Mesendoderm (in vitro differentiated cells): Measurements from ENCODE around the gene FSIP1.

Experiments used
- DNase-seq: peaks from one replicate; pipeline ENCODE4 v3.0.0; 2013
- H2AK5ac ChIP-seq: 2 replicates; pipeline ENCODE4 v1.6.1; 2013; ENCODE audit warnings: low read length, inconsistent platforms
- H2BK120ac ChIP-seq: 2 replicates; pipeline ENCODE4 v1.6.1; 2013; ENCODE audit warnings: low read depth, mild to moderate bottlenecking, low read length, moderate library complexity, mixed read lengths
- H2BK15ac ChIP-seq: replicated peaks from 2 replicates; pipeline ENCODE4 v1.6.1; 2013; ENCODE audit warnings: low read depth, mild to moderate bottlenecking, moderate library complexity
- H2BK5ac ChIP-seq: 2 replicates; pipeline ENCODE4 v1.6.1; 2013; ENCODE audit warnings: low read length, inconsistent platforms
- H3K18ac ChIP-seq: 2 replicates; pipeline ENCODE4 v1.6.1; 2013; ENCODE audit warnings: mild to moderate bottlenecking, low read length, mixed read lengths
- H3K23ac ChIP-seq: one replicate; pipeline ENCODE4 v1.6.1; 2013; ENCODE audit warnings: low read length
- H3K27ac ChIP-seq: 2 replicates; pipeline ENCODE4 v1.5.1; 2013; ENCODE audit warnings: low read depth, mild to moderate bottlenecking, inconsistent platforms, low read length, moderate library complexity
- H3K27me3 ChIP-seq: 2 replicates; pipeline ENCODE4 v1.6.1; 2013; ENCODE audit warnings: low read length, control low read depth, mild to moderate bottlenecking, inconsistent platforms; ENCODE audit not compliant: insufficient read depth, poor library complexity
- H3K36me3 ChIP-seq: 2 replicates; pipeline ENCODE4 v1.6.1; 2013; ENCODE audit warnings: low read length, inconsistent platforms; ENCODE audit not compliant: control insufficient read depth, insufficient read depth
- H3K4ac ChIP-seq: one replicate; pipeline ENCODE4 v1.6.1; 2013; ENCODE audit warnings: low read depth, mild to moderate bottlenecking, low read length, moderate library complexity
- H3K4me1 ChIP-seq: 2 replicates; pipeline ENCODE4 v1.6.1; 2013; ENCODE audit warnings: low read depth, low read length, inconsistent platforms; ENCODE audit not compliant: control insufficient read depth
- H3K4me2 ChIP-seq: 2 replicates; pipeline ENCODE4 v1.6.1; 2013; ENCODE audit warnings: low read length
- H3K4me3 ChIP-seq: 2 replicates; pipeline ENCODE4 v1.5.1; 2013; ENCODE audit warnings: mild to moderate bottlenecking, low read length
- H3K56ac ChIP-seq: one replicate; pipeline ENCODE4 v1.6.1; 2013; ENCODE audit warnings: low read length
- H3K79me1 ChIP-seq: 2 replicates; pipeline ENCODE4 v1.6.1; 2013; ENCODE audit warnings: low read length, inconsistent platforms
- H3K79me2 ChIP-seq: 2 replicates; pipeline ENCODE4 v1.6.1; 2013; ENCODE audit warnings: mild to moderate bottlenecking, low read length; ENCODE audit not compliant: control insufficient read depth, insufficient read depth
- H3K9ac ChIP-seq: 2 replicates; pipeline ENCODE4 v1.6.1; 2013; ENCODE audit warnings: low read length, inconsistent platforms
- H4K5ac ChIP-seq: one replicate; pipeline ENCODE4 v1.6.1; 2013; ENCODE audit warnings: low read length
- H4K8ac ChIP-seq: one replicate; pipeline ENCODE4 v1.6.1; 2013; ENCODE audit warnings: low read depth, mild to moderate bottlenecking, control low read depth, low read length, moderate library complexity
- WGBS: extraction: QIAGEN DNeasy Blood & Tissue Kit; methylation state at CpG from one replicate; pipeline ENCODE4 v1.1.7; 2013; ENCODE audit warnings: low lambda C conversion rate, missing lambda C conversion rate; ENCODE audit not compliant: insufficient coverage; ENCODE audit errors: extremely low coverage; 5-methylcytosine and 5-hydroxymethylcytosine counted together

Gene FSIP1

DNA sequence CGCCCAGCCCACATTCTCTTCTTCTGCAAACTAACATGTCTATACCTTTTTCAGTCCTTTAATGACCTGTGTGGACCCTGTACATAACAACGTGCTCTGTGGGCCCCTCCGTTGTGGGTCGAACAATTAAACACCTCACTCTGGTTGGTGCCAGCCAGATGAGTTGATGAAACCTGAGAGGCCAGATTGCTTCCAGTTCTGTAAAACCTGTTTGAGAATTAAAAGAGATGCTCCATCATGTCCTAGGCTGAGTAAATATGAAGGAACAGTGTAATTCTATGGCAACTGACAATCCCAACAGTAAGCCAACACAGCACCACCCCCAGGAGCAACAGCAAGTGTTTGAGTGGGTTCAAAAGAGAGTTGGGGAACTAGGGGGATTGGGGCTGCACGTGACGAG is 207.5 kb downstream of the FSIP1 start:
- H3K36me3 ChIP-seq, result no peaks in the 10 kb centered on the region
- no peak overlapping the region for H2AK5ac ChIP-seq
- no peaks in the 10 kb centered on the region for H3K79me2 ChIP-seq
- H4K5ac ChIP-seq, result no peak overlapping the region
- H3K56ac ChIP-seq, result no peak overlapping the region
- H3K4me3 ChIP-seq, result no peak overlapping the region
- H2BK15ac ChIP-seq, result no peak overlapping the region
- no peak overlapping the region for H2BK5ac ChIP-seq
- H3K79me1 ChIP-seq, result no peaks in the 10 kb centered on the region
- H3K27ac ChIP-seq, result no peak overlapping the region
- no CpG with 5 or more reads among the region's 6 CpGs for WGBS
- no peak overlapping the region for H3K23ac ChIP-seq
- no peak overlapping the region for H3K18ac ChIP-seq
- no peak overlapping the region for H2BK120ac ChIP-seq
- H3K9ac ChIP-seq, result no peak overlapping the region
- no peaks in the 10 kb centered on the region for H3K4me1 ChIP-seq
- H3K4me2 ChIP-seq, result no peak overlapping the region
- DNase-seq, result no peak
- no peak overlapping the region for H4K8ac ChIP-seq
- H3K4ac ChIP-seq, result no peak overlapping the region
- H3K27me3 ChIP-seq, result no peaks in the 10 kb centered on the region

DNA sequence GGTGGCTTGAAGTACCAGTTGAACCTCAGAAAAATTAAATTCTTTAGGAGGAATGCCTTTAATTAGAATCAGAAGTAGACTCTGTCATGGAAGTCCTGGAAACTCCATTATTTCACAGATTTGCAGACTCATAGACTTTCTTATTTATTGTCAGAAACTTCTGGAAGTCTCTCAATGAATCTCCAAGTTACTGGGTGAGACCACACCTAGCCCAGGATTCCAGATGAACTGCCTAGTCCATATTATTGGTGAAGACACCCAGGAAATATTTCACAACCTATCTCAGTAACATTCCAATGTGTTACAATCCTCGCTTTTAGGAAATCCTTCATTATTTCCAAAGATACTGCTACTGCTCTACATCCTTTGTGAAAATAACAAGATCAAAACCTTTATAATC is 208.2 kb downstream of the FSIP1 start:
- no peak overlapping the region for H4K8ac ChIP-seq
- no peaks in the 10 kb centered on the region for H3K79me1 ChIP-seq
- H3K4me3 ChIP-seq, result no peak overlapping the region
- no peak overlapping the region for H2AK5ac ChIP-seq
- H2BK15ac ChIP-seq, result no peak overlapping the region
- no peaks in the 10 kb centered on the region for H3K79me2 ChIP-seq
- no peak overlapping the region for H4K5ac ChIP-seq
- no peak overlapping the region for H3K18ac ChIP-seq
- no peak for DNase-seq
- no peak overlapping the region for H3K23ac ChIP-seq
- no CpG with 5 or more reads among the region's 1 CpG for WGBS
- no peak overlapping the region for H3K9ac ChIP-seq
- H3K4ac ChIP-seq, result no peak overlapping the region
- H3K27ac ChIP-seq, result no peak overlapping the region
- no peak overlapping the region for H3K4me2 ChIP-seq
- H3K36me3 ChIP-seq, result no peaks in the 10 kb centered on the region
- no peak overlapping the region for H3K56ac ChIP-seq
- H2BK5ac ChIP-seq, result no peak overlapping the region
- H3K4me1 ChIP-seq, result no peaks in the 10 kb centered on the region
- H2BK120ac ChIP-seq, result no peak overlapping the region
- H3K27me3 ChIP-seq, result no peaks in the 10 kb centered on the region

DNA sequence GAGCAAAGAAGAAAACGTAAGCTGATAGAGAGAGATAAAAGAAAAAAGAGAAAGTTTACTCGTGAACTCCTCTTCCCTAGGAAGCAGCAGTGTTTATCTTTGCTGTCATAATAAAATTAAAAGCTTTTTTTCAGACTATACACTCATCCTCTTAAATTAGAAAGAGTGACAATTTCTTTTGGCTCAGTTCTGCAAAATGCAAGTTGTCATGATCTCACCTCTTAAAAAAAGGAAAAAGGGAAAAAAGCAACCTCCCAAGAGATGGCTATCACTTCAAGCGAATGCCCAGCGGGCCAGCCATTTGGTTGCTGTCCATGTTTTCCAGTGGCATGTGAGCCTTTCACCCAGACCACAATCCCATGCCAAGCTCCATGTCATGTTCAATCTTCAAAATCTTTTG is 208.8 kb downstream of the FSIP1 start:
- Histone ChIP-seq H3K36me3 (no peaks in the 10 kb centered on the region), H3K4me1 (no peaks in the 10 kb centered on the region), H3K27me3 (no peaks in the 10 kb centered on the region), H3K4ac (no peak overlapping the region), H4K5ac (no peak overlapping the region), H4K8ac (no peak overlapping the region), H2AK5ac (no peak overlapping the region), H2BK5ac (no peak overlapping the region), H3K18ac (no peak overlapping the region), H3K23ac (no peak overlapping the region), H3K79me2 (no peaks in the 10 kb centered on the region), H2BK15ac (no peak overlapping the region), H3K27ac (no peak overlapping the region), H3K79me1 (no peaks in the 10 kb centered on the region), H2BK120ac (no peak overlapping the region), H3K9ac (no peak overlapping the region), H3K4me2 (no peak overlapping the region), H3K56ac (no peak overlapping the region), H3K4me3 (no peak overlapping the region)
- no CpG with 5 or more reads among the region's 4 CpGs for WGBS
- DNase-seq, result no peak

DNA sequence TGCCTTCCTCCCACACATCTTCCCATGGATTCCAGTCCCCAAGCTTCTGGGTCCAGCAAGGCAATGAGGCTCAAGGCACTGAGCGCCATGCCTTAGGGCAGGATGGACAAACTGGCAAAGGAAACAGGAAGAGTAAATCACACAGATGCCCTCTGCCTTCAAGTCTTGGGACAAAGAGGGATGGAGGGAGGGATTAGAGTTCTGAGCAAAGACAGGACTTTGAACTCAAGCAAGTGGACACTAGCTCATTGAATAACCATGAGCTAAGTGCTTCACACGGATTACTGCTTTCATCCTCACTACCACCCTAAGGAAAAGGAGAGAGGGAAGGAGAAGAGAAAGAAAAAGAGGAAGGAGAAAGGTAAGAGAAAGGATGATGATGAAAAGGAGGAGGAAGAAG is 209.4 kb downstream of the FSIP1 start:
- no CpG with 5 or more reads among the region's 2 CpGs for WGBS

DNA sequence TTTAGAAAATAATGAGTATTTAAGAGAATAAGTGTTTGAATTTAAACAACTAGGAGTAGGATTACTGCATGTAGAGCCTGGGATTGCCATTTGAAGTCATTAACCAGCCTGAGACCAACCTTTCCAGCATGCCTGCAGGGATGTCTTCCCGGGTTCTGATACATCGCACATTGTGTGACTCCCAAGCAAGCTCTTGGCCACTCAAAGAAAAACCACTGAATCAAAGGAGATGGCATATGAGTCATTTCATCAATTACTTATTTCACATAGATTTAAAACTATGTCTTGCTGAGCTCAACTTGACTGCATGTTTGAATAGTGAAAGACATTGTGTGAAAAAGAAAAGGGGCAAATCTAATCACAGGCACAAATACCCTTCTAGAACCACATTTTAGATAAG is 216.8 kb downstream of the FSIP1 start:
- Histone ChIP-seq H2AK5ac (no peak overlapping the region), H3K27me3 (no peaks in the 10 kb centered on the region), H3K79me1 (no peaks in the 10 kb centered on the region), H3K79me2 (no peaks in the 10 kb centered on the region), H3K27ac (no peak overlapping the region), H2BK120ac (no peak overlapping the region), H3K18ac (no peak overlapping the region), H3K4me3 (no peak overlapping the region), H3K4ac (no peak overlapping the region), H3K56ac (no peak overlapping the region), H2BK15ac (no peak overlapping the region), H4K8ac (no peak overlapping the region), H2BK5ac (no peak overlapping the region), H3K36me3 (no peaks in the 10 kb centered on the region), H3K4me2 (no peak overlapping the region), H3K9ac (no peak overlapping the region), H3K23ac (no peak overlapping the region), H4K5ac (no peak overlapping the region), H3K4me1 (no peaks in the 10 kb centered on the region)
- no peak for DNase-seq
- no CpG with 5 or more reads among the region's 2 CpGs for WGBS

More for the DNA sequence above, 209.4 kb downstream of the FSIP1 start:
- no peaks in the 10 kb centered on the region for H3K79me2 ChIP-seq
- H2BK120ac ChIP-seq, result no peak overlapping the region
- H3K4ac ChIP-seq, result no peak overlapping the region
- H4K8ac ChIP-seq, result no peak overlapping the region
- H3K23ac ChIP-seq, result no peak overlapping the region
- H3K4me2 ChIP-seq, result no peak overlapping the region
- no peaks in the 10 kb centered on the region for H3K36me3 ChIP-seq
- no peak overlapping the region for H3K18ac ChIP-seq
- no peaks in the 10 kb centered on the region for H3K79me1 ChIP-seq
- no peak overlapping the region for H2BK5ac ChIP-seq
- no peak for DNase-seq
- H2BK15ac ChIP-seq, result no peak overlapping the region
- no peak overlapping the region for H3K4me3 ChIP-seq
- no peak overlapping the region for H3K9ac ChIP-seq
- H3K4me1 ChIP-seq, result no peaks in the 10 kb centered on the region
- H2AK5ac ChIP-seq, result peak overlapping the region; percentile 20
- H3K27me3 ChIP-seq, result no peaks in the 10 kb centered on the region
- no peak overlapping the region for H3K27ac ChIP-seq
- H4K5ac ChIP-seq, result no peak overlapping the region
- no peak overlapping the region for H3K56ac ChIP-seq

DNA sequence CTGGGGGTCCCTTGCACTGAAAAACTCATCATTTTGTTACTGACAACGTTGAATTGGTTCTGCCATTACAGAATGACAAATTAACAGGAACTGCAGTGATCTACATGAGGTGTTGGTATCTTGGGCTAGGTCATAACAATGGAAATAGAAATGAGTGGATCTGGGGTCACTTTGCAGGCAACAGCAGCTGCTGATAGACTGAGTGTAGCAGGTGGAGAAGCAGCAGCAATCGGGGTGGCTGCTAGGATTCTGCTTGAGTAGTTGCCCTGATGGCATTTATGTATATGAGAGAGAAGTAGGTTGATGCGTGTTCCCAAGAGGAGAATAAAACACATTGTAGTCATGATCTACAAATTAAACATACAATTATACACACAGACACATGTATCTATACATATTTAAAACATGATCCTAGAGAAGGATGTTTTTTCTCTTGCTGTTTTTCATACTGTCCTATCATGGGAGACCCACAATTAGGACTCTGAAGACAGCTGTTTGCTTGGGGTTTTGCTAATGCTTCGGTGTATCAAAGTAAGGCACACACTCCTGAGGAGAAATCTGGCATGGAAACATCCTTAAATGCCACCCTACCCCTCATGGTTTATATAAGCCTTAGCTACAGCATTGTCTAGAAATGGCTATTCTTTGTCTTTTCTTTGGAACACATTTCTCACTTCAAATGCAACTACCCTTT is 217.5 kb downstream of the FSIP1 start:
- no peaks in the 10 kb centered on the region for H3K79me2 ChIP-seq
- no peak for DNase-seq
- no peak overlapping the region for H3K4me2 ChIP-seq
- H3K23ac ChIP-seq, result no peak overlapping the region
- no peak overlapping the region for H2AK5ac ChIP-seq
- no peak overlapping the region for H3K9ac ChIP-seq
- H3K79me1 ChIP-seq, result no peaks in the 10 kb centered on the region
- no peaks in the 10 kb centered on the region for H3K4me1 ChIP-seq
- no peaks in the 10 kb centered on the region for H3K36me3 ChIP-seq
- H3K27ac ChIP-seq, result no peak overlapping the region
- no peak overlapping the region for H3K18ac ChIP-seq
- H2BK120ac ChIP-seq, result no peak overlapping the region
- H3K4me3 ChIP-seq, result no peak overlapping the region
- H3K56ac ChIP-seq, result no peak overlapping the region
- no peak overlapping the region for H4K8ac ChIP-seq
- no peak overlapping the region for H2BK15ac ChIP-seq
- H3K27me3 ChIP-seq, result no peaks in the 10 kb centered on the region
- no peak overlapping the region for H2BK5ac ChIP-seq
- no CpG with 5 or more reads among the region's 4 CpGs for WGBS
- no peak overlapping the region for H3K4ac ChIP-seq
- H4K5ac ChIP-seq, result no peak overlapping the region
